ENCODE measurements around the gene UPK3B. TPM values are rescaled to one million over a fixed set of nuclear protein-coding genes. Genes with fewer than 3 reads are reported as not detected.
"Not testable (repeated sequence)": the region's sequence is repeated elsewhere in the genome, so short reads cannot be mapped to it uniquely, and the experiment has no call there.

UPK3B gene
- total RNA-seq, 1 experiment from 2014 or later, result 0.69 TPM

DNA sequence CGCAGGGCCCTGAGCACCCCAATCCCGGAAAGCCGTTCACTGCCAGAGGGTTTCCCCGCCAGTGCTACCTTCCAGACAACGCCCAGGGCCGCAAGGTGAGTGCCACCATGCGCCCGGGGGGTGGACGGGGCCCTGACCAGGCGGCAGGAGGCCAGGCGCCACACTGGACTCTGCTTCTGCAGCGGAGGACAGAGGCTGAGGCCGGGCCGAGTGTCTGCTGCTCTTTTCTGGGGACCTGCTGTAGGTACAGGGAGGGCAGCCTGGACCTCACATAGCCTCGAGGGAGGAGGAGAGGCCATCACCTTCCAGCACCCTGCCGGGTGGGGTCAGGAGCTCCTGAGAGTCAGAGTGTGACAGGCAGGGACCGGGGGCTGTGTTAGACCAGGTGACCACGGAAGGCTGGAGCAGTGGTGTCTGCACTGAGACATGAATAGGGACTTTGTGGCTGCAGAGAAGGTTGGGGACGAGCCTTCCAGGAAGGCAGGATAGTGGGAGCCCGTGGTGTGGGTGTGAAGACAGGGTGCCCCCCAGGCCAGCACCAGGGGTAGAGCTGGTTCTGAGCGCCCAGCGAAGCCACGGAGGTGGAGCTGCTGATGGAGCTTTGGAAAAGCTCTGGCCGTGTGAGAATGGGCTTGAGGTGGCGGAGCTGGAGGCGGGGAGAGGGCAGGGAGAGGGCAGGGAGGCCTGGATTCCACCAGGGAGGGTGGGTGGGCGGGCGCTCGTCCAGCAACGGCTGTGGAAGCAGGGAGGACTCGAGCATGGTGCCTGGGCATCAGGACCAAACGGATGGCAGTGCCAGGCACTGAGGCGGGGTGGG lies 5.8 kb upstream of the UPK3B start:
- H3K4me1 ChIP-seq, result peaks cover 11% of the 10 kb centered on the region
- H3K9me3 ChIP-seq (replicated peaks); H3K4me3 ChIP-seq; DNase-seq; H3K27ac ChIP-seq; H3K27me3 ChIP-seq; H3K36me3 ChIP-seq: not testable (repeated sequence)

DNA sequence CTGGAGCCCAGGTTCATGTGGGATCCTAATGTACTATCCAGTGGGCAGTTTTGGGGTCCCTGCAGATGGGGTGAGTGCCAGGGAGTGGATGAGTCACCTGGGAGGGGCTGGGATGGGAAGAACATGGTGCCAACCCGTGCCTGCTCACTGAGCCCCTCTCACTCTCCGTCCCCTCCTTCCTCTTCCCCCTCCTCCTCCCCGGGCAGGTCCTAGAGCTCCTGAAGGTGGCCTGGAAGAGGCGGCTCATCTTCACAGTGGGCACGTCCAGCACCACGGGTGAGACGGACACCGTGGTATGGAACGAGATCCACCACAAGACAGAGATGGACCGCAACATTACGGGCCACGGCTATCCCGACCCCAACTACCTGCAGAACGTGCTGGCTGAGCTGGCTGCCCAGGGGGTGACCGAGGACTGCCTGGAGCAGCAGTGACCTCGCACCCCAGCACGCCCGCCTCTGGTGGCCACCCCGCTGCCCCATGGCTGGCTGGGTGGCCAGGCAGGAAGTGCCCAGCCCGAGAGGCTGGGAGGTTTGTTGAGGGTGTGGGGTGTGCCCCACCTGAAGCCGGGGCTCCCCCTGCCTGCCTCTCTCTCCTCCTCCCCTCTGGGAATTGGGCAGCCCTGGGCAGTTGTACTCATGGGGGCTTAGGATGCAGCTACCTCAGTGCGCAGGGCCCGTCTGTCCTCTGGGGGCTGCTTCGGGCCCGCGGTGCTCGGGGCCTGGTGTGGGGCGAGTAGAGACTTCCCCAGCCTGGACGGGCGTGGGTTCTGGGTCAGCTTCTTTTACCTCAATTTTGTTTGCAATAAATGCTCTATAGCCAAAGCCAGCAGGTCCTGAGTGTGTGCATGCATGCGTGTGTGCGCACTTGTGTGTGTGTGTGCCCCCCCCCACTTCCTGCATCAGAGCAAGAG lies 4.9 kb upstream of the UPK3B start:
- Histone ChIP-seq H3K4me1 (peaks cover 20% of the 10 kb centered on the region), H3K27me3 (no peaks in the 10 kb centered on the region), H3K27ac (no peak overlapping the region; the same call in 1 of the 2 replicates), H3K9me3 (replicated peaks) (no peaks in the 10 kb centered on the region), H3K36me3 (no peaks in the 10 kb centered on the region), H3K4me3 (no peak overlapping the region)
- DNase-seq, result no peak

DNA sequence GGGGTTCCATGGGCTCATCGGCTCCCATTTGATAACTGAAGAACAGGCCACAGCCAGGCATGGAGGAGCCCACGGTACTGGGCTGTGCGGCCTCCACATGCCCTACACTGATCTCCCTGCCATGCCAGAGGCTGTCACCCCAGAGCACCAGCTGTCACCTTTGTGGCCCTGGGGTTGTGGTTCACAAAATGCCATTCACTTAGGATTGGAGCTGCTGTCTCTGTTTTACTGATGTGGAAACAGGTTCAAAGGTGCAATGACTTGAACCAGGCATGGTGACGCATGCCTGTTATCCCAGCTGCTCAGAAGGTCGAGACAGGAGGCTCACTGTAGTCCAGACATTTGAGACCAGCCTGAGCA lies 4.3 kb upstream of the UPK3B start:
- Histone ChIP-seq H3K36me3 (no peaks in the 10 kb centered on the region), H3K27ac (peak overlapping the region; percentile 18; the same call in 1 of the 2 replicates), H3K4me1 (peaks cover 23% of the 10 kb centered on the region), H3K4me3 (no peak overlapping the region), H3K27me3 (no peaks in the 10 kb centered on the region), H3K9me3 (replicated peaks) (no peaks in the 10 kb centered on the region)
- DNase-seq, result peak; percentile 17 to 47

DNA sequence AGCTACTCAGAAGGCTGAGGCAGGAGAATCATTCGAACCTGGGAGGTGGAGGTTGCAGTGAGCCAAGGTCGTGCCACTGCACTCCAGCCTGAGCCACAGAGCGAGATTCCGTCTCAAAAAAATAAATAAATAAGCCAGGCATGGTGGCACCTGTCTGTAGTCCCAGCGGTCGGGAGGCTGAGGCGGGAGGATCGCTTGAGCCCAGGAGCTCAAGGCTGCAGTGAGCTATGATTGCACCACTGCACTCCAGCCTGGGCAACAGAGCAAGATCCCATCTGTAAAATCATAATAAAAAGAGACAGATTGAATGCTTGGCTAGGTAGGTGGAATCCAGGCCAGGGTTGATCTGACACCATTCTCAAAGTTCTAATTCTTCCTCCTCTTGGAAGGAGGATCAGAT lies 3.7 kb upstream of the UPK3B start:
- not testable (repeated sequence) for H3K9me3 ChIP-seq (replicated peaks); H3K4me3 ChIP-seq; H3K36me3 ChIP-seq; H3K27me3 ChIP-seq
- Histone ChIP-seq H3K27ac (peak overlapping the region; percentile 18; the same call in 1 of the 2 replicates), H3K4me1 (peaks cover 23% of the 10 kb centered on the region)
- DNase-seq, result peak in 1 of 2 experiments; percentile 1

DNA sequence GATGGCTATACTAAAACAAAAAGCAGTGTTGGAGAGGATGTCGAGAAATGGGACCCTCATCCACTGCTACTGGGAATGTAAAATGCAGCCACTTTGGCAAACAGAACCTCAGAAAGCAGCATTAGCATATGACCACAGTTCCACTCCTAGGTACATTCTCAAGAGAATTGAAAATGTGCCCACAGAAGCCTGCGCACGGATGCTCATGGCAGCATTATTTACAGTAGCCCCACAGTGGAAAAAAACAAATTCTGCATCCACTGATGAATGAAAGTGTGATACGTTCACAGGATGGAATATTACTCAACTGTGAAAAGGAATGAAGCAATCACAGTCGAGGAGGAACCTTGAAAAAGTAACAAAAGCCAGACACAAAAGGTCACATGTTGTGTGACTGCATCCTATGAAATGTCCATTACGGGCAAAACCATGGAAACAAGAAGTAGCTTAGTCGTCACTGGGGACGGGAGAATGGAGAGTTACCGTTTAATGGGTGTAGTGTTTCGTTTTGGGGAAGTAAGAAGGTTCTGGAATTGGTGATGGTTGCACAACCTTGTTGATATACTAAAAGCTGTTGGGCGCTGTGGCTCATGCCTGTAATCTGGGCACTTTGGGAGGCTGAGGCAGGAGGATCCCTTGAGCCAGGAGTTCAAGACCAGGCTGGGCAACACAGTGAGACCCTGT lies 2.5 kb upstream of the UPK3B start:
- Histone ChIP-seq H3K9me3 (replicated peaks) (no peaks in the 10 kb centered on the region), H3K4me3 (no peak overlapping the region), H3K27ac (no peak overlapping the region), H3K27me3 (no peaks in the 10 kb centered on the region), H3K36me3 (no peaks in the 10 kb centered on the region), H3K4me1 (peaks cover 23% of the 10 kb centered on the region)
- peak in 1 of 2 experiments; percentile 3 for DNase-seq

DNA sequence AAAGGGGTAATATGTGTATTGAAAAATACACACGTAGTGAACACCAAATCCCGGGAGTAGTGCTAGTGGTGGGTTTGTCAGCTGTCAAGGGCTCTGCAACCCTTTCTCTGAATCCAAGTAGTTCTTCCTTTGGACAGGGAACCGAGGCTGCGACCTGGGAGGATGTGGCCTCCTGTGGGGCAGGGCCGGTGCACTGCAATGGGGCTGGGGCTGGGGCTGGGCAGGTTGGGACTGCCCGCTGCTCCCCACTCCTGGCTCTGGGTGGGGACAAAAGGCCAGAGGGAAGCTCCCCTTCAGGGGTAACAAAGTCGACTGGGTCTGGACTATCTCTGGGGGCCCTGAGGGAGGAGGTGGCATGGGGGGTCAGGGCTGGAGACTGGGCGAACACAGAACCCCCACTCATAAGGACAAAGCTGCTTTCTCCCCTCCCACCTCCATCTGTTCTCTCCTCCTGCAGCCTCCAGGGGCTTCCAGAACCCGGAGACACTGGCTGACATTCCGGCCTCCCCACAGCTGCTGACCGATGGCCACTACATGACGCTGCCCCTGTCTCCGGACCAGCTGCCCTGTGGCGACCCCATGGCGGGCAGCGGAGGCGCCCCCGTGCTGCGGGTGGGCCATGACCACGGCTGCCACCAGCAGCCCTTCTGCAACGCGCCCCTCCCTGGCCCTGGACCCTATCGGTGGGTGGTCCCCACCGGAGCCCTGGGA lies 1.0 kb downstream of the UPK3B start:
- not testable (repeated sequence) for H3K27me3 ChIP-seq; H3K27ac ChIP-seq; H3K9me3 ChIP-seq (replicated peaks); H3K36me3 ChIP-seq; H3K4me3 ChIP-seq
- H3K4me1 ChIP-seq, result peaks cover 25% of the 10 kb centered on the region
- peak in 1 of 2 experiments; percentile 0 for DNase-seq

DNA sequence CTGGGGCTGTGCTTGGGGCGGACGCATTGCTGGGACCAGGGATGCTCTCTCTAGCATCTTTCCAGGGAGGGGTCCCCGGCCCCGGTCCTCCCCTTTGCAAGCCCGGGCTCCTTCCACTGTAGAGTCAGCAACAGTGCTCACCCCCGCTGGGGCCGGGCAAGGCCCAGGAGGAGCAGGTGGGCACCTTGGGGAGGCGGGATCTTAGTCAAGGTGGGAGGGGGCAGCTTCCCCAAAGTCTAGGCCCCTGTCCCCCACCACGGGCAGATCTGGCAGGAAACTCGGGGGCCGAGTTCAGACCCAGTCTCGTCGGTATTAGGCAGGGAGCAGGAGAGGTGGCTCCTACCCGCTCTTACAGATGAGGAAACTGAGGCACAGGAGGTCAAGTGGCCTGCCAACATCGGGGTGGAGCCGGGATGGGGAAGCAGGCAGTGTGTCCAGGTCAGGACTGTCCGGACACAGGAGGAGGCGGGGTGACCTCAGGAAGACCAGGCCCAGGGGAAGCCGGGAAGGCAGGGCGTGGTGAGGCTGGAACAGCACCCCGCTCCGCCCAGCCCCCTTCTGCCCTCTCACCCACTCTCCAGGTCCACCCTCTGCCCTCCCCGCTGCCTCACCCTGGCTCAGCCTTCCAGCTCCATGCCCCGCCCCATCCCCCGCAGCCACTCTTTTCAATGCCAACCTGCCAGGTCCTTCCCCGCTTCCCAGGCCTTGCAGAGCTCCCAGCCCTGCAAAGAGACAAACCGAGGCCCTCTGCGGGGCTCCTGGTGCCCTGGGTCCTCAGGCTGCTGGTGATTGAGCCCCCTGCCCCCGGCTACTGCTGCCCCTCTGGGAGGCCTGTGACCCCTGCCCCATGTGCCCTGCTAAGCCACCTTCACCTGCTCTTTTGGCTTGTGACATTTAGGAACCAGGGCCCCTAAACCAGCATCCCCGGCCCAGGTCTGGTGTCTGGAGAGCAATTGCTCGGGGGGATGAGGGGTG lies 1.8 kb downstream of the UPK3B start:
- peaks cover 25% of the 10 kb centered on the region for H3K4me1 ChIP-seq
- DNase-seq; H3K27me3 ChIP-seq; H3K27ac ChIP-seq; H3K4me3 ChIP-seq; H3K36me3 ChIP-seq; H3K9me3 ChIP-seq (replicated peaks): not testable (repeated sequence)

DNA sequence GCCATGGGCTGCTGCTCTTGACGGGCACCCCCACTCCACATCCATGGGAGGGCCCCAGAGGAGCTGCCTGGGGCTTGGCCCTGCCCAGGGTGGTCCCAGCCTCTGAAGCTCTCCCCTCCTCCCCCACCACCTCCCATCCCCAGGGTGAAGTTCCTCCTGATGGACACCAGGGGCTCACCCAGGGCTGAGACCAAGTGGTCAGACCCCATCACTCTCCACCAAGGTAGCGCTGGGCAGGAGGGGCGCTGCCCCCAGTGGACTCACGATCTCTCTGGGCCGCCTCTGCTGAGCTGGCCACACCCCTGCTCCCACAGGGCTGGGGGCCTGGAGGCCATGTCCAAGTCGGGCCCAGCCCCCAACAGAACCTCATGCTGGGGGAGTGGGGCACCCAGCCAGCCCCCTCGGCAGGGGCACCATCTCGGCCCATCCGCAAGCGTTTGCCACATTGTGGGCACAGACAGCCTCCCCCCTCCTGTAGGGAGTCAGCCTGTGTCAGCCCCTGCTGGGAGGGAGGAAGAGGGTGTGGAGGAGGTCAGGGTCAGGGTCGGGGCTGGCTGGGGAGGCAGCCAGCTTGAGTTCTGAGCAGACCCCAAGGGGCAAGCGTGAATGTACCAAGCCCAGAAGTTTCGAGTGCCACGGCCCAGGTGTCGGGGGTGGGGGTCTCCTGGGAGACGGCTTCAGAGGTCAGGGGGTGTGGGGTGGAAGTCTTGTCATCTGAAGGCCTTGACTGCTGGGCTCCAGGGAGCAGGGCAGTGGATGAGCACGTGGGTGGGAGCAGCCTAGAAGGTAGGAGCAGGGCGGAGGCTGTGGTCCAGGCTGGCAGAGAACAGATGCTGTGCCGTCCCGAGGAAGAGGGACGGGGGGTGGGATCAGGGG lies 2.8 kb downstream of the UPK3B start:
- Histone ChIP-seq H3K27ac (no peak overlapping the region), H3K4me3 (no peak overlapping the region), H3K9me3 (replicated peaks) (no peaks in the 10 kb centered on the region), H3K36me3 (no peaks in the 10 kb centered on the region), H3K27me3 (no peaks in the 10 kb centered on the region), H3K4me1 (peaks cover 25% of the 10 kb centered on the region)
- peak; percentile 47 to 48 for DNase-seq

DNA sequence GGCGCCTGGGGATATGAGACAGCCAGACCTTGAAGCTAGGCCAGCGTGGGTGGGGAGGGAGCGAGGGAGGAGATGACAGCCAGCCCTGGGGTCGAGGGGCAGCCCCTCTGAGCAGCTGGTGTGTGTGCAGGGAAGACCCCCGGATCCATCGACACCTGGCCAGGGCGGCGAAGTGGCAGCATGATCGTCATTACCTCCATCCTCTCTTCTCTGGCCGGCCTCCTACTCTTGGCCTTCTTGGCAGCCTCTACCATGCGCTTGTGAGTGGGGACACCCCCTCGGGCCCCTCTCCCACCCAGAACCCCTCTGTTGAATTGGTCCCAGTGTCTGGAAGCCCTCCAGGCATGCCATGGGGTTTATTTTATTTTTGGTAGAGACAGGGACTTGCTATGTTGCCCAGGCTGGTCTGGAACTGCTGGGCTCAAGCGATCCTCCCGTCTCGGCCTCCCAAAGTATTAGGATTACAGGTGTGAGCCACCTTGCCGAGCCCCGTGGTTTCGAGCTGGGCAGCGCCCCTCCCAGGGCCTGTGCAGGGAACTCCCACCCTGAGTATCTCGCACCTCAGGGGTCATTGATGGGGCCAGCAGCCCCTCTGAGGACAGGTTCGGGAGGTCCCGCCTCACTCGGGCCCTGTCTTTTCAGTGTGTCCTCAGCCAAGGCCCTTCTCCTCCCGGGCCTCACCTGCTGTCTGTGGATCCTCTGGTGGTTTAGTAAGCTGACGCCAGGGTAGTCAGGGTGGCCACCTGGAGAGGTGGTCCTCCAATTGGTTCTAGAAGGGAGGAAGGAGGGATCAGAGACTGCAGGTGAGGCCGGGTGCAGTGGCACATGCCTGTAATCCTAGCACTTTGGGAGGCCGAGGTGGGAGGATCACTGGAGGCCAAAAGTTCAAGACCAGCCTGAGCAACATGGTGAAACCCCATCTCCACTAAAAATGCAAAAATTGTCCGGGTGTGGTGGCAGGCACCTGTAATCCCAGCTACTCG lies 3.8 kb downstream of the UPK3B start:
- Histone ChIP-seq H3K4me3 (no peak overlapping the region), H3K4me1 (peaks cover 25% of the 10 kb centered on the region), H3K27me3 (no peaks in the 10 kb centered on the region), H3K9me3 (replicated peaks) (no peaks in the 10 kb centered on the region), H3K27ac (no peak overlapping the region), H3K36me3 (no peaks in the 10 kb centered on the region)
- peak in 1 of 2 experiments; percentile 2 for DNase-seq

DNA sequence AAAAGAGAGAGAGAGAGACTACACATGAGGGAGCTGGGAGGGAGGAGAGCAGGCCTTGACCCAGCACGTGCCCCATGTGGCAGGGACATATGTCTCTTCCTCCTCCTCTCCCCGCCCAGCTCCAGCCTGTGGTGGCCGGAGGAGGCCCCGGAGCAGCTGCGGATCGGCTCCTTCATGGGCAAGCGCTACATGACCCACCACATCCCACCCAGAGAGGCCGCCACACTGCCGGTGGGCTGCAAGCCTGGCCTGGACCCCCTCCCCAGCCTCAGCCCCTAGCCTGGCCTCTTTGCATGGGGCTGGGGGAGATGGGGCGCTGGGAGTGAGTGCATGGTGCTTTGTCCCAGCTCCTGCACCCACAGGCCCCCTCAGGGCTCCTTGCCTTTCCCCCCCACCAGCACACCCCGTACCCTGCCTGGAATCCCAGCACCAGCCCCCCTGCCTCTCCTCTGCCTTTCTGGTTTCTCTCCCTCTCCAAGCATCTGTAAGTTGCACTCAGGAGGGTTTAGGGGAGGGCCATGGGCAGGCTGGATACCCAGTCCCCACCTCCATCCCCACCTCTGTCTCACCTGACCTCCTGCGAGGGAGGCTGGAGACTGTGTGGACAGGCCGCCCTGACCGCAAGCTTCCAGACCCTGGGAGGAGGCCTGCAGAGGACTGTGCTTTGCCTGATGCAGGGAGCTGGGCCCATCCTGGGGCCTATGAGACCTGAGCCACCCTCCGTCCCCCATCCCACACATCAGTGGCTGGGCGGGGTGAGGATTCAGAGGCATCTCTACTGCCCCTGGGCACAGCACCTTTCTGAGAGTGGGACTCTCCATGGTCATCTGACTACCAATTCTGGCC lies 4.8 kb downstream of the UPK3B start:
- Histone ChIP-seq H3K9me3 (replicated peaks) (no peaks in the 10 kb centered on the region), H3K27ac (no peak overlapping the region), H3K4me1 (peaks cover 16% of the 10 kb centered on the region; the same call in 1 of the 2 replicates), H3K4me3 (peak overlapping the region; percentile 36), H3K27me3 (no peaks in the 10 kb centered on the region), H3K36me3 (no peaks in the 10 kb centered on the region)
- DNase-seq, result peak; percentile 38 to 42

DNA sequence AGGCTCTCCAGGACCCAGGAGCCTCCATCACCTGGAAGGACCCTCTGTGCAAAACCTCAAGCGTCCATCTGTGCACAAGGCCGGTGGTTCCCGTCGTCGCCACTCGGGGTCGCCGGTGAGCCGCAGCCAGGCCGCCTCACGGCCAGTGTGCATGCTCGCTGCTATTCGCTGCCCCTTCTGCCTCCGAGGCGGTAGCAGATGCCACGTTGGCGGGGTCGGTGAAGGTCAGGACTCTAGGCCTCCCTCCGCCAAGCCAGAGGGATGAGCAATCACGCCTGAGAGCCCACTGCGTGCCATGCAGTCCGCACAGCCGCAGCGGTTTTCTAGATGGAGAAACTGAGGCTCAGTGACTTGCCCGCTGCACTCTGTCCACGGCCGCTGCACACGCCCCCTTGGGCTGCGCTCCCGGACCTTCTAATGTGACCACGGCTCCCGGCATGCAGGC lies 5.7 kb downstream of the UPK3B start:
- Histone ChIP-seq H3K27ac (no peak overlapping the region), H3K4me1 (peaks cover 10% of the 10 kb centered on the region; the same call in 1 of the 2 replicates), H3K36me3 (no peaks in the 10 kb centered on the region), H3K4me3 (no peak overlapping the region), H3K27me3 (no peaks in the 10 kb centered on the region), H3K9me3 (replicated peaks) (no peaks in the 10 kb centered on the region)
- DNase-seq, result peak; percentile 54 to 55
